ENCODE results near the gene HYLS1.
A peak's percentile ranks its signal among the peaks of the same experiment; 100 is the strongest.

HYLS1 gene

GRCh38 chr11:125873881-125874555, 13.4 kb upstream of the HYLS1 start:
- no peak overlapping the region for H3K9ac ChIP-seq (ENCODE audit: low read depth, low read length)

GRCh38 chr11:125874556-125875124, 12.8 kb upstream of the HYLS1 start:
- no peaks in the 10 kb centered on the region for H3K79me2 ChIP-seq (ENCODE audit: insufficient read depth, low read length)
- H3K9me3 ChIP-seq (ENCODE audit: insufficient read depth, low read length, severe bottlenecking) = no peaks in the 10 kb centered on the region
- H3K9ac ChIP-seq (ENCODE audit: low read depth, low read length) = no peak overlapping the region
- H3K27me3 ChIP-seq (ENCODE audit: insufficient read depth, low read length, poor library complexity) = no peaks in the 10 kb centered on the region
- no peak overlapping the region for H3K4me2 ChIP-seq (ENCODE audit: insufficient read depth, low read length)
- no peak overlapping the region for H3K27ac ChIP-seq (ENCODE audit: low read length)
- TF ChIP-seq CTCF (IDR thresholded peaks at IDR 0.05; ENCODE audit: borderline replicate concordance, extremely low read depth, low read length, poor library complexity, severe bottlenecking) = peak; percentile 90
- no peak for TF ChIP-seq EZH2 (IDR thresholded peaks at IDR 0.05; ENCODE audit: borderline replicate concordance, low read depth, low read length, severe bottlenecking)
- no peak overlapping the region for H3K4me3 ChIP-seq (ENCODE audit: low read depth in 1 of 2, low read length in 2 of 2)
- H3K36me3 ChIP-seq (ENCODE audit: insufficient read depth, low read length) = no peaks in the 10 kb centered on the region
- ATAC-seq (ENCODE audit: insufficient read depth, low read depth) = peak; percentile 96
- H3K4me1 ChIP-seq (ENCODE audit: insufficient read depth, low read length) = no peaks in the 10 kb centered on the region
- no peaks in the 10 kb centered on the region for H4K20me1 ChIP-seq (ENCODE audit: insufficient read depth, low read length)
- no peak overlapping the region for H2AFZ ChIP-seq (ENCODE audit: low read depth, low read length)
- peak; percentile 63 for DNase-seq

More at GRCh38 chr11:125873881-125874555, 13.4 kb upstream of the HYLS1 start:
- Histone ChIP-seq H2AFZ (ENCODE audit: low read depth, low read length) (no peak overlapping the region), H3K27ac (ENCODE audit: low read length) (no peak overlapping the region), H4K20me1 (ENCODE audit: insufficient read depth, low read length) (no peaks in the 10 kb centered on the region), H3K4me1 (ENCODE audit: insufficient read depth, low read length) (no peaks in the 10 kb centered on the region), H3K79me2 (ENCODE audit: insufficient read depth, low read length) (no peaks in the 10 kb centered on the region), H3K4me2 (ENCODE audit: insufficient read depth, low read length) (no peak overlapping the region), H3K27me3 (ENCODE audit: insufficient read depth, low read length, poor library complexity) (no peaks in the 10 kb centered on the region), H3K4me3 (ENCODE audit: low read depth in 1 of 2, low read length in 2 of 2) (no peak overlapping the region), H3K36me3 (ENCODE audit: insufficient read depth, low read length) (no peaks in the 10 kb centered on the region), H3K9me3 (ENCODE audit: insufficient read depth, low read length, severe bottlenecking) (no peaks in the 10 kb centered on the region)
- TF ChIP-seq CTCF (IDR thresholded peaks at IDR 0.05; ENCODE audit: borderline replicate concordance, extremely low read depth, low read length, poor library complexity, severe bottlenecking) = no peak
- no peak for TF ChIP-seq EZH2 (IDR thresholded peaks at IDR 0.05; ENCODE audit: borderline replicate concordance, low read depth, low read length, severe bottlenecking)
- no peak for DNase-seq
- ATAC-seq (ENCODE audit: insufficient read depth, low read depth) = no peak

GRCh38 chr11:125881291-125881690, 6.2 kb upstream of the HYLS1 start:
- no peak for ATAC-seq (ENCODE audit: insufficient read depth, low read depth)
- Histone ChIP-seq H3K4me3 (ENCODE audit: low read depth in 1 of 2, low read length in 2 of 2) (no peak overlapping the region), H3K9ac (ENCODE audit: low read depth, low read length) (no peak overlapping the region), H3K4me1 (ENCODE audit: insufficient read depth, low read length) (no peaks in the 10 kb centered on the region), H3K4me2 (ENCODE audit: insufficient read depth, low read length) (no peak overlapping the region), H3K9me3 (ENCODE audit: insufficient read depth, low read length, severe bottlenecking) (no peaks in the 10 kb centered on the region), H3K27me3 (ENCODE audit: insufficient read depth, low read length, poor library complexity) (no peaks in the 10 kb centered on the region), H3K36me3 (ENCODE audit: insufficient read depth, low read length) (no peaks in the 10 kb centered on the region), H3K79me2 (ENCODE audit: insufficient read depth, low read length) (no peaks in the 10 kb centered on the region), H4K20me1 (ENCODE audit: insufficient read depth, low read length) (no peaks in the 10 kb centered on the region), H3K27ac (ENCODE audit: low read length) (no peak overlapping the region), H2AFZ (ENCODE audit: low read depth, low read length) (no peak overlapping the region)
- no peak for DNase-seq
- TF ChIP-seq CTCF (IDR thresholded peaks at IDR 0.05; ENCODE audit: borderline replicate concordance, extremely low read depth, low read length, poor library complexity, severe bottlenecking) (no peak), EZH2 (IDR thresholded peaks at IDR 0.05; ENCODE audit: borderline replicate concordance, low read depth, low read length, severe bottlenecking) (no peak)
